AG08395 (cell line): ENCODE measurements around the gene SPIRE2.

Source experiments
- DNase-seq: peaks from one replicate; pipeline ENCODE4 v3.0.0; 2012; ENCODE audit warnings: mixed read lengths, low spot score

SPIRE2 gene

DNA sequence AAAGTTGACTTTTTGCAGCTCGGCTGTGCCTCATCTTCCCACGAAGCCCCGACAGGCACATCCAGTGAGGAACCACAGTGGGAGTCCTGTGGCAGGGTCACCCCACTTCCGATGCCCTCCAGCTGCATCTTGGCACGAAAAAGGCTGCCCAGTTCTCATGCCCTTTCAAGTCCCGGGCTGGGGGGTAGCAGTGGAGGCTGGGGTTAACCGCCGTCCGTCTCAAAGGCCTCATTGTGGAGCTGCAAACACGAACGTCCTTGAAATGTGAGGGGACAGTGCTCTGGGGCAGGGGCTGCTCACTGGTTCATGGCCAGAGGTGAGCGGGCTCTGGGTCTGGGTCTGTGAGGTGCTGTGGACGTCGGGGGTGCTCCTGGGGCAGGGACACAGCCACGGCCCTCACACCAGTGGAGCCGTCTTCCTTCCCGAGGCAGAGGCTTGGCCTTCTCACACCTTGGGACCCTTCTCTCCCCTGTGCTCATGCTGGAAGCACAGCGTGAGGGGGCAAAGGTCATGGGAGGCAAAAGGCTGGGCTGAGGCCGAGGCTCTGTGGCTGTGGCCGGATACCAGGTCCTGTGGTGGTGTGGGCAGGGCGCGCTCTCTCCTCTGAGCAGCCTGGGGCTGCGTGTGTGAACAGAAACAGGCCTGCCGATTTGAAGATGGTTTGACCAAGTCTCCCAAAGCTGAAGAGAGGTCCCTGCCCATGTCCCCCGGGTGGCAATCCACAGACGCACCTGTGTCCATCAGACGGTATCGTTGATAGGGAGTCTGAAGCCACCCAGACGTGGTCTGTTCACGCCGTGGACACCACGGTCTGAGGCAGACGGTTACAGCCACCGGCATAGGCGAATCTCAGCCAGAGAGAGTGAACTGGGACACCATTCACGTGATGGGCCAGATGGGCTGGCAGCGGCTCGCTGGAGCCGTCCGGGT, 87.3 kb downstream of the SPIRE2 start:
- no peak for DNase-seq

DNA sequence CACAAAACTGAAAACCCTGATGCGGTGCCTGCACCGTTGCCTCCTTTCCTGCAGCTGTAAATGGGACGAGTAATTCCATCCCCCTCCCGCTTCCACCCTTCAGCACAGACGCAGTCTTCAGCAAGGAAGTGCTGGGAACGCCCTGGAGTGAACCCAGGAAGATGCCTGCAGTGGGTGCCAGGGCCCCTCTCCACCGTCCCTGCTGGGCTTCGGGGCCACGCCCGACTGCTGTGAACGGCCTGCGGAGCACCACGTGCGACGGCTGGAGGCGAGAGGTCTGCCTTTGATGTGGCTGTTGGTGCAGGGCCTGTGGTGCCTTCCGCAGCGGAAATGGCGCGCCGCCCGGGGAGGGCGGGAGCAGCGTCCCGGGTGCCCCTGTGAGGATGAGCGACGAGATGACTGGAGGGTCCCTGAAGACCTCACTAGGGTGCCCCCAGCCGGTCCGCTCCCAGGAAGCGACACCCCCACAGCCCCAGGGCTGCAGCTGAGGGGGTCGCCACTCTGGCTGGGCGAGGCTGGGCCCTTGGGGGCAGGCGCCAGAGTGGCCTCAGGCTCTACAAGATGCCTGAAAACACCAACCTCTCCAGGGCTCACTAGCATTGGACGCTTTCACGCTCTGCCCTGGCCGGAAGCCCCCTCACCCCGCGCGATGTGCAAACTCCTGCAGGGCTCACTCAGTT, 89.6 kb downstream of the SPIRE2 start:
- DNase-seq: peak; percentile 70

DNA sequence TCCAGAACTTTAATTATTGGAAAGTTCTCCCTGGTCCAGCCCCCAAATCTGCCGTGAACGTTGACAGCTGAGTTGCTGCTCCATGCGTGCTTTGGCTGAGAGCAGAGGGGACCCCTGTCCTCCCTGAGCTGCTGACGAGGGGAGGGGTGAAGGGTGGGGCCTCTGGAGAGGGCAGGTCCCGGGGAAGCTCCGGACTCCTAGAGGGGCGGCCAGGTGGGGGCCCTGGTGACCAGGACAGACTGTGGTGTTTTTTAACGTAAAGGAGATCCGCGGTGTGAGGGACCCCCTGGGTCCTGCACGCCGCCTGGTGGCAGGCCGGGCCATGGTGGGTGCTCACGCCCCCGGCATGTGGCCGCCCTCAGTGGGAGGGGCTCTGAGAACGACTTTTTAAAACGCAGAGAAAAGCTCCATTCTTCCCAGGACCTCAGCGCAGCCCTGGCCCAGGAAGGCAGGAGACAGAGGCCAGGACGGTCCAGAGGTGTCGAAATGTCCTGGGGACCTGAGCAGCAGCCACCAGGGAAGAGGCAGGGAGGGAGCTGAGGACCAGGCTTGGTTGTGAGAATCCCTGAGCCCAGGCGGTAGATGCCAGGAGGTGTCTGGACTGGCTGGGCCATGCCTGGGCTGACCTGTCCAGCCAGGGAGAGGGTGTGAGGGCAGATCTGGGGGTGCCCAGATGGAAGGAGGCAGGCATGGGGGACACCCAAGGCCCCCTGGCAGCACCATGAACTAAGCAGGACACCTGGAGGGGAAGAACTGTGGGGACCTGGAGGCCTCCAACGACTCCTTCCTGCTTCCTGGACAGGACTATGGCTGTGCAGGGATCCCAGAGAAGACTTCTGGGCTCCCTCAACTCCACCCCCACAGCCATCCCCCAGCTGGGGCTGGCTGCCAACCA, 90.4 kb downstream of the SPIRE2 start, which contains the start of gene MC1R:
MC1R (plus strand) TSS at position 410 of the 895 bp plus-strand sequence; CDS start at position 807, 397 bp downstream.
- no peak for DNase-seq

DNA sequence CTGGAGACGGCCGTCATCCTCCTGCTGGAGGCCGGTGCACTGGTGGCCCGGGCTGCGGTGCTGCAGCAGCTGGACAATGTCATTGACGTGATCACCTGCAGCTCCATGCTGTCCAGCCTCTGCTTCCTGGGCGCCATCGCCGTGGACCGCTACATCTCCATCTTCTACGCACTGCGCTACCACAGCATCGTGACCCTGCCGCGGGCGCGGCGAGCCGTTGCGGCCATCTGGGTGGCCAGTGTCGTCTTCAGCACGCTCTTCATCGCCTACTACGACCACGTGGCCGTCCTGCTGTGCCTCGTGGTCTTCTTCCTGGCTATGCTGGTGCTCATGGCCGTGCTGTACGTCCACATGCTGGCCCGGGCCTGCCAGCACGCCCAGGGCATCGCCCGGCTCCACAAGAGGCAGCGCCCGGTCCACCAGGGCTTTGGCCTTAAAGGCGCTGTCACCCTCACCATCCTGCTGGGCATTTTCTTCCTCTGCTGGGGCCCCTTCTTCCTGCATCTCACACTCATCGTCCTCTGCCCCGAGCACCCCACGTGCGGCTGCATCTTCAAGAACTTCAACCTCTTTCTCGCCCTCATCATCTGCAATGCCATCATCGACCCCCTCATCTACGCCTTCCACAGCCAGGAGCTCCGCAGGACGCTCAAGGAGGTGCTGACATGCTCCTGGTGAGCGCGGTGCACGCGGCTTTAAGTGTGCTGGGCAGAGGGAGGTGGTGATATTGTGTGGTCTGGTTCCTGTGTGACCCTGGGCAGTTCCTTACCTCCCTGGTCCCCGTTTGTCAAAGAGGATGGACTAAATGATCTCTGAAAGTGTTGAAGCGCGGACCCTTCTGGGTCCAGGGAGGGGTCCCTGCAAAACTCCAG, 91.5 kb downstream of the SPIRE2 start:
- DNase-seq: no peak

DNA sequence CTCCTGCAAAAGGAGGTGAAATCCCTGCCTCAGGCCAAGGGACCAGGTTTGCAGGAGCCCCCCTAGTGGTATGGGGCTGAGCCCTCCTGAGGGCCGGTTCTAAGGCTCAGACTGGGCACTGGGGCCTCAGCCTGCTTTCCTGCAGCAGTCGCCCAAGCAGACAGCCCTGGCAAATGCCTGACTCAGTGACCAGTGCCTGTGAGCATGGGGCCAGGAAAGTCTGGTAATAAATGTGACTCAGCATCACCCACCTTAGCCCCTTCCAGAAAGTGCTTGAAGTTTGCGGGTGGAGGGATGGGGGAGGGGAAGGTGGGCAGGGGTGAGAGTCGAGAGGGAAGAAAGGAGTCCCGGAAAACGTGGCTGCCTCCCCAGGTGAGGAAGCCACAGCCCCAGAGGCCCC, 92.4 kb downstream of the SPIRE2 start:
- DNase-seq: no peak
